GM12891 (cell line): ENCODE data around the gene DMAC2.

Source experiments
- POLR2A ChIP-seq: IDR thresholded peaks from 2 replicates; pipeline ENCODE4 v1.6.1; 2011; ENCODE audit warnings: low read depth, low read length, control low read depth
- TAF1 ChIP-seq: IDR thresholded peaks from 2 replicates; pipeline ENCODE4 v1.6.1; 2011; ENCODE audit warnings: low read depth, low read length, control low read depth

- TF ChIP-seq POLR2A (no peak), TAF1 (no peak)
Measured at GRCh38 chr19:41443813-41444455, 4.2 kb upstream of the DMAC2 start.
